CD4-positive, CD25-positive, alpha-beta regulatory T cell (primary cell): Measurements from ENCODE around the gene ASB16. TPM values are rescaled to one million over a fixed set of nuclear protein-coding genes. Genes with fewer than 3 reads are reported as not detected.
"Not testable (repeated sequence)": the region's sequence is repeated elsewhere in the genome, so short reads cannot be mapped to it uniquely, and the experiment has no call there.

Experiments
- ATAC-seq, 2 donors: fragments of 150-1000 bp; cut with Tn5 transposase; one replicate each; pipeline ENCODE4 v1.10.0; 2021; ENCODE audit warnings: low read depth in 2 of 2, moderate number of reproducible peaks in 2 of 2, moderate library complexity in 1 of 2
- DNase-seq, 3 donors: peaks; one replicate each; pipeline versions ENCODE4 v3.0.0 to v3.0.0-alpha.2; 2012 to 2022; ENCODE audit warnings: mixed read lengths in 1 of 3
- H3K27ac ChIP-seq: one replicate; pipeline ENCODE4 v1.7.0; 2013; ENCODE audit warnings: mild to moderate bottlenecking, low read length; ENCODE audit not compliant: insufficient read depth, poor library complexity, severe bottlenecking
- H3K27me3 ChIP-seq: one replicate; pipeline ENCODE4 v1.7.0; 2013; ENCODE audit warnings: low read length; ENCODE audit not compliant: control insufficient read depth, insufficient read depth
- H3K36me3 ChIP-seq: one replicate; pipeline ENCODE4 v1.7.0; 2013; ENCODE audit warnings: mild to moderate bottlenecking, low read length, moderate library complexity; ENCODE audit not compliant: control insufficient read depth, insufficient read depth
- H3K4me1 ChIP-seq: 2 replicates; pipeline ENCODE4 v1.7.0; 2013; ENCODE audit warnings: mild to moderate bottlenecking, low read length; ENCODE audit not compliant: insufficient read depth, control insufficient read depth, poor library complexity, severe bottlenecking
- H3K4me3 ChIP-seq: one replicate; pipeline ENCODE4 v1.7.0; 2013; ENCODE audit warnings: low read depth, mild to moderate bottlenecking, low read length, moderate library complexity
- H3K9me3 ChIP-seq, 2 experiments: 1 replicate in 1 of 2; 2 replicates in 1 of 2; pipeline ENCODE4 v1.7.0; 2013; ENCODE audit warnings: low read length in 2 of 2, mild to moderate bottlenecking in 1 of 2, moderate library complexity in 1 of 2; ENCODE audit not compliant: control insufficient read depth in 2 of 2
- H3K27ac Mint-ChIP-seq, 3 donors: one replicate each; pipeline ENCODE4 v1.8.0; 2020 to 2022; ENCODE audit warnings: mild to moderate bottlenecking in 3 of 3, mixed read lengths in 3 of 3, moderate library complexity in 2 of 3
- H3K27me3 Mint-ChIP-seq: one replicate; pipeline ENCODE4 v1.8.0; 2022; ENCODE audit warnings: mild to moderate bottlenecking, mixed read lengths
- H3K36me3 Mint-ChIP-seq: one replicate; pipeline ENCODE4 v1.8.0; 2020; ENCODE audit warnings: mixed read lengths
- H3K4me1 Mint-ChIP-seq, 4 donors: one replicate each; pipeline ENCODE4 v1.8.0; 2020 to 2022; ENCODE audit warnings: mixed read lengths in 4 of 4, mild to moderate bottlenecking in 1 of 4
- H3K4me3 Mint-ChIP-seq, 4 donors: one replicate each; pipeline ENCODE4 v1.8.0; 2020 to 2022; ENCODE audit warnings: mild to moderate bottlenecking in 4 of 4, mixed read lengths in 4 of 4, moderate library complexity in 3 of 4
- H3K9me3 Mint-ChIP-seq, 7 donors: one replicate each; pipeline ENCODE4 v1.8.0; 2020 to 2022; ENCODE audit warnings: mixed read lengths in 7 of 7, mild to moderate bottlenecking in 3 of 7, moderate library complexity in 2 of 7
- polyA plus RNA-seq, 4 donors: library from polyadenylated mRNA; unstranded; fragments of 300-500 nt; fragmentation: Illumina TruSeq; gene quantifications; one replicate each; pipeline ENCODE4 v1.2.3, GENCODE V29; 2021
- total RNA-seq: library from RNA; stranded (reverse); gene quantifications from one replicate; pipeline ENCODE4 v1.2.3, GENCODE V29; 2022

ASB16 gene
- total and polyA plus RNA-seq, 5 donors from 2014 or later = 0.09 to 0.16 TPM; not detected in 3

- Histone ChIP-seq H3K27me3 (no peaks in the 10 kb centered on the region), H3K27ac (no peak overlapping the region), H3K4me1 (peaks cover 6% of the 10 kb centered on the region), H3K36me3 (no peaks in the 10 kb centered on the region), H3K4me3 (no peak overlapping the region), H3K9me3 (no peaks in the 10 kb centered on the region)
- Mint-ChIP-seq H3K4me3 (peak overlapping the region in 1 of 4 donors; percentile 0), H3K9me3 (peaks cover 0 to 2% (median 0%) of the 10 kb centered on the region in 7 donors), H3K27me3 (peaks cover 10% of the 10 kb centered on the region), H3K4me1 (peaks cover 4 to 10% (median 4%) of the 10 kb centered on the region in 4 donors), H3K27ac (no peak overlapping the region), H3K36me3 (no peaks in the 10 kb centered on the region)
- DNase-seq (no peak), ATAC-seq (no peak)
These were observed 42.1 kb upstream of the ASB16 start for GRCh38 chr17:44128383-44128782.

GRCh38 chr17:44130693-44131349, 39.7 kb upstream of the ASB16 start:
- Histone ChIP-seq H3K36me3 (no peaks in the 10 kb centered on the region), H3K27ac (no peak overlapping the region), H3K4me1 (no peaks in the 10 kb centered on the region), H3K27me3 (no peaks in the 10 kb centered on the region), H3K9me3 (no peaks in the 10 kb centered on the region), H3K4me3 (no peak overlapping the region)
- no peak for DNase-seq
- ATAC-seq = no peak
- H3K4me3 Mint-ChIP-seq = no peak overlapping the region
- peaks cover 0 to 2% (median 0%) of the 10 kb centered on the region in 7 donors for H3K9me3 Mint-ChIP-seq
- no peaks in the 10 kb centered on the region for H3K36me3 Mint-ChIP-seq
- H3K27me3 Mint-ChIP-seq = peaks cover 9% of the 10 kb centered on the region
- H3K4me1 Mint-ChIP-seq = no peaks in the 10 kb centered on the region
- no peak overlapping the region for H3K27ac Mint-ChIP-seq

GRCh38 chr17:44131372-44131771, 39.1 kb upstream of the ASB16 start:
- not testable (repeated sequence) for ATAC-seq, H3K27ac Mint-ChIP-seq, H3K36me3 Mint-ChIP-seq, H3K36me3 ChIP-seq, H3K4me3 Mint-ChIP-seq, H3K27me3 ChIP-seq, DNase-seq, H3K9me3 ChIP-seq, H3K9me3 Mint-ChIP-seq, H3K4me1 Mint-ChIP-seq, H3K4me1 ChIP-seq, H3K27me3 Mint-ChIP-seq, H3K4me3 ChIP-seq, H3K27ac ChIP-seq

- H3K27ac Mint-ChIP-seq = peak overlapping the region in 1 of 3 donors; percentile 43
- Histone ChIP-seq H3K27me3 (no peaks in the 10 kb centered on the region), H3K4me1 (no peaks in the 10 kb centered on the region), H3K4me3 (no peak overlapping the region), H3K27ac (no peak overlapping the region), H3K9me3 (no peaks in the 10 kb centered on the region), H3K36me3 (no peaks in the 10 kb centered on the region)
- no peaks in the 10 kb centered on the region for H3K36me3 Mint-ChIP-seq
- H3K9me3 Mint-ChIP-seq = peaks cover 0 to 2% (median 0%) of the 10 kb centered on the region in 7 donors
- H3K27me3 Mint-ChIP-seq = peaks cover 9% of the 10 kb centered on the region
- DNase-seq (no peak), ATAC-seq (no peak)
- peak overlapping the region in 1 of 4 donors; percentile 47 for H3K4me3 Mint-ChIP-seq
- peaks cover 0 to 1% (median under 1%) of the 10 kb centered on the region in 4 donors for H3K4me1 Mint-ChIP-seq
These were observed 38.2 kb upstream of the ASB16 start for GRCh38 chr17:44132275-44132821.

GRCh38 chr17:44133918-44134476, 36.5 kb upstream of the ASB16 start:
- Mint-ChIP-seq H3K9me3 (no peaks in the 10 kb centered on the region), H3K27me3 (peaks cover 9% of the 10 kb centered on the region), H3K27ac (no peak overlapping the region), H3K4me3 (no peak overlapping the region), H3K36me3 (no peaks in the 10 kb centered on the region), H3K4me1 (peaks cover 0 to 9% (median 7%) of the 10 kb centered on the region in 4 donors)
- H3K9me3 ChIP-seq = no peaks in the 10 kb centered on the region
- no peaks in the 10 kb centered on the region for H3K36me3 ChIP-seq
- peaks cover 5% of the 10 kb centered on the region for H3K27me3 ChIP-seq
- ATAC-seq (no peak), DNase-seq (no peak)
- no peak overlapping the region for H3K4me3 ChIP-seq
- peaks cover 6% of the 10 kb centered on the region for H3K4me1 ChIP-seq
- H3K27ac ChIP-seq = no peak overlapping the region

- Histone ChIP-seq H3K4me1 (peaks cover 6% of the 10 kb centered on the region), H3K36me3 (no peaks in the 10 kb centered on the region), H3K9me3 (no peaks in the 10 kb centered on the region), H3K27ac (no peak overlapping the region), H3K27me3 (peaks cover 5% of the 10 kb centered on the region), H3K4me3 (no peak overlapping the region)
- Mint-ChIP-seq H3K9me3 (no peaks in the 10 kb centered on the region), H3K4me1 (peaks cover 0 to 9% (median 7%) of the 10 kb centered on the region in 4 donors), H3K4me3 (no peak overlapping the region), H3K36me3 (no peaks in the 10 kb centered on the region), H3K27ac (no peak overlapping the region), H3K27me3 (peaks cover 9% of the 10 kb centered on the region)
- no peak for ATAC-seq
- no peak for DNase-seq
These were observed 35.5 kb upstream of the ASB16 start for GRCh38 chr17:44134752-44135568.

- Mint-ChIP-seq H3K4me3 (peak overlapping the region in 2 of 4 donors; percentile 23 to 44), H3K9me3 (no peaks in the 10 kb centered on the region), H3K4me1 (peaks cover 5 to 24% (median 14%) of the 10 kb centered on the region in 4 donors), H3K36me3 (no peaks in the 10 kb centered on the region), H3K27me3 (peaks cover 11% of the 10 kb centered on the region), H3K27ac (peak overlapping the region in 1 of 3 donors; percentile 67)
- Histone ChIP-seq H3K4me1 (peaks cover 18% of the 10 kb centered on the region), H3K27ac (no peak overlapping the region), H3K27me3 (peaks cover 5% of the 10 kb centered on the region), H3K4me3 (no peak overlapping the region), H3K36me3 (no peaks in the 10 kb centered on the region), H3K9me3 (no peaks in the 10 kb centered on the region)
- ATAC-seq (peak; percentile 34 to 46), DNase-seq (peak in 2 of 3 donors; percentile 27 to 51)
These were observed 32.4 kb upstream of the ASB16 start for GRCh38 chr17:44137891-44138709.
